ENCODE data around the gene TBP. TPM values are rescaled to one million over a fixed set of nuclear protein-coding genes. Genes with fewer than 3 reads are reported as not detected.

Gene TBP
- 15.3 and 18.7 TPM in 2 replicates for total RNA-seq

GRCh38 chr6:170554013-170554795 is at the start of gene TBP:
TBP (plus strand) TSS chr6:170554369; CDS start chr6:170557030, 2,661 bp downstream.

GRCh38 chr6:170552765-170553533 is 1.2 kb upstream of the TBP start, which contains the start of gene PSMB1:
PSMB1 (minus strand) TSS chr6:170553307; CDS start chr6:170553242, 65 bp downstream.

GRCh38 chr6:170584181-170584953 is 30.2 kb downstream of the TBP start, which contains the start of gene PDCD2:
PDCD2 (minus strand) TSS chr6:170584637; CDS start chr6:170584581, 56 bp downstream.

Other genes starting within 250 kb of the TBP start
- gene FAM120B, start 247.6 kb upstream of the TBP start, total RNA-seq = 14.1 and 14.2 TPM in 2 replicates
- gene PSMB1, start 1.1 kb upstream of the TBP start, total RNA-seq = 211 and 252 TPM in 2 replicates
- gene PDCD2, start 30.3 kb downstream of the TBP start, total RNA-seq = 39.3 and 80.6 TPM in 2 replicates